Common myeloid progenitor, CD34-positive (primary cell): ENCODE data around the gene AKNA.

Source experiments
- CTCF ChIA-PET: fragments of 350-600 bp; sonication (Branson Sonifier 250); formaldehyde crosslinking; loops from one replicate; lab custom pipeline; 2021; ENCODE audit warnings: antibody characterized with exemption; lab: Charles Lee
- POLR2A ChIA-PET: fragments of 350-600 bp; sonication (Branson Sonifier 250); formaldehyde crosslinking; loops from one replicate; lab custom pipeline; 2021; ENCODE audit warnings: antibody characterized with exemption; lab: Charles Lee
- DNase-seq, 3 donors: peaks; one replicate each; pipeline versions ENCODE4 v3.0.0 to v3.0.0-alpha.2; 2013
- H3K27ac ChIP-seq, 2 experiments: 1 replicate in 1 of 2; 2 replicates in 1 of 2; pipeline ENCODE4 v1.7.0; 2013; ENCODE audit warnings: inconsistent platforms in 2 of 2, low read length in 2 of 2, mild to moderate bottlenecking in 2 of 2, low read depth in 1 of 2, moderate library complexity in 1 of 2; ENCODE audit not compliant: severe bottlenecking in 2 of 2, insufficient read depth in 1 of 2, poor library complexity in 1 of 2
- H3K27me3 ChIP-seq, 5 experiments: replicated peaks in 2 of 5; 1 replicate in 3 of 5; 2 replicates in 2 of 5; pipeline versions ENCODE4 v1.6.1 to v1.7.0; 2013; ENCODE audit warnings: low read length in 4 of 5, mild to moderate bottlenecking in 2 of 5, moderate library complexity in 2 of 5, inconsistent platforms in 1 of 5; ENCODE audit not compliant: insufficient read depth in 5 of 5, control insufficient read depth in 4 of 5
- H3K36me3 ChIP-seq, 4 experiments: 1 replicate in 2 of 4; 2 replicates in 2 of 4; pipeline versions ENCODE4 v1.6.1 to v1.7.0; 2013; ENCODE audit warnings: low read length in 3 of 4, control low read depth in 1 of 4, mild to moderate bottlenecking in 1 of 4; ENCODE audit not compliant: control insufficient read depth in 4 of 4, insufficient read depth in 4 of 4
- H3K4me1 ChIP-seq, 4 experiments: 1 replicate in 3 of 4; 2 replicates in 1 of 4; pipeline versions ENCODE4 v1.6.1 to v1.7.1; 2013; ENCODE audit warnings: low read length in 3 of 4, mild to moderate bottlenecking in 3 of 4, control low read depth in 1 of 4, inconsistent platforms in 1 of 4, moderate library complexity in 1 of 4; ENCODE audit not compliant: control insufficient read depth in 4 of 4, insufficient read depth in 4 of 4; ENCODE audit errors: control extremely low read depth in 1 of 4
- H3K4me3 ChIP-seq, 7 experiments: 1 replicate in 4 of 7; 2 replicates in 3 of 7; pipeline versions ENCODE4 v1.5.1 to v1.7.0; 2013; ENCODE audit warnings: mild to moderate bottlenecking in 7 of 7, low read length in 6 of 7, moderate library complexity in 6 of 7, inconsistent platforms in 2 of 7, low read depth in 2 of 7, control low read depth in 1 of 7; ENCODE audit not compliant: insufficient read depth in 4 of 7, control insufficient read depth in 1 of 7; ENCODE audit errors: extremely low read depth in 1 of 7
- H3K9me3 ChIP-seq, 5 experiments: 1 replicate in 4 of 5; 2 replicates in 1 of 5; pipeline versions ENCODE4 v1.6.1 to v1.7.1; 2013; ENCODE audit warnings: low read length in 4 of 5, mild to moderate bottlenecking in 2 of 5, inconsistent platforms in 1 of 5, low read depth in 1 of 5, moderate library complexity in 1 of 5; ENCODE audit not compliant: control insufficient read depth in 4 of 5, insufficient read depth in 2 of 5; ENCODE audit errors: control extremely low read depth in 1 of 5
- WGBS: methylation state at CpG from one replicate; pipeline ENCODE4 v1.1.5; 2013; ENCODE audit not compliant: insufficient coverage; 5-methylcytosine and 5-hydroxymethylcytosine counted together

AKNA gene

DNA sequence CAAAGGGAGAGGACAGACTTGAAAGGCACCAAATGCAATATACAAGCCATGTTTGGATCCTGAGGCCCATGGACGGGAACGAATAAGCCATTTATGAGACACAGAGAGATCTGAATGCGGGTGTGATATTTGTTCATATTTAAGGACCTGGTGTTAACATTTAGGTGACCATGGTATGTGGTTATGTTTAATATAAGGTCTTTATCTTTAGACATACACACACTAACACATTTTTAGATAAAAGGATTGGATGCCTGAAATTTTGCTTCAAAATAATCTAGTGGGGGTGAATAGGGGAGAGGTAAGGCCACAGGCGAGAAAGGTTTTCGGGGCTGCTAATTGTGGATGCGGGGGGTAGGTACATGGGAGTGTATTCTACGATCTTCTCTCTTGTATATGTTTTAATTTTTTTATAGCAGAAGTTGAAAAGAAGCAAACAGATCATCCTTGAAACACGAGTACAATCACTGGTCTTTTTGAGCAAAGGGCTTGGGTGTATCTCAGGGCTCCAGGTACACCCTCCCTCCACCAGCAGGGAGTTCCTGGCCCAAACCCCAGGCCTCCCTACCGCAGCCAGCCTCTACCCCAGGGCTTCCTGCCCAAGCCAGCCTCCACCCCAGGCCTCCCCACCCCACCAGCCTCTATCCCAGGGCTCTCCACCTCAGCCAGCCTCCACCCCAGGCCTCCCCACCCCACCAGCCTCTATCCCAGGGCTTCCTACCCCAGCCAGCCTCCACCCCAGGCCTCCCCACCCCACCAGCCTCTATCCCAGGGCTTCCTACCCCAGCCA is 12.2 kb downstream of the AKNA start:
- H3K4me3 ChIP-seq: no peak overlapping the region
- no peaks in the 10 kb centered on the region for H3K27me3 ChIP-seq
- WGBS: 61% methylated on average over 3 of the region's 9 CpGs
- H3K36me3 ChIP-seq: peaks cover 21 to 87% (median 39%) of the 10 kb centered on the region in 4 experiments
- no peaks in the 10 kb centered on the region for H3K9me3 ChIP-seq
- ChIA-PET POLR2A (no interaction called here), CTCF (interaction anchor here (1.1 to 15.2 kb wide), 3 partner anchors 11 to 280 kb away, joined by 4 to 255 read pairs (median 24); partner anchors contain the start of gene AKNA)
- DNase-seq: no peak
- peaks cover 29 to 79% (median 70%) of the 10 kb centered on the region in 4 experiments for H3K4me1 ChIP-seq
- peak overlapping the region; percentile 6 to 18 for H3K27ac ChIP-seq

DNA sequence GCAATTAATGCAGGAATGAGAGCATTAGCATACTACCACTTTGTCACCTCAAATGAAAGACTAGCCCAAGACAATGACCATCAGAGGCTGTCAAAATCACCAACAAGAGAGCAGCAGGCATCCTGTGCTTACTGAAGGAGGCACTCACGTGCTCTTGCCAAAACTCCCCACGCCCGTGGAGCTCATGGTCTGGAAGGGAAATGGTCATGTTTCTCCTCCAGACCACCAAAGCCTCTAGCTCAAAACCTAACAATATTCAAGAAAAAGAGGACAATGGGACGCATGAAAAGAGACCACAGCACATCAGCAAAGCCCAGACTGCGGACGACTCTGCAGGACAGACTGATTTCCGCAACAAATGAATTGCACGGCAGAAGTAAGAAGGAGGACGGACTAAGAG is 12.8 kb downstream of the AKNA start:
- Histone ChIP-seq H3K4me1 (peaks cover 29 to 85% (median 76%) of the 10 kb centered on the region in 4 experiments), H3K27ac (peak overlapping the region; percentile 6 to 89), H3K4me3 (no peak overlapping the region), H3K27me3 (no peaks in the 10 kb centered on the region), H3K36me3 (peaks cover 20 to 85% (median 42%) of the 10 kb centered on the region in 4 experiments), H3K9me3 (no peaks in the 10 kb centered on the region)
- ChIA-PET CTCF (interaction anchor here (15.2 kb wide), 1 partner anchor 14 kb away, joined by 255 read pairs; the partner anchor contains the start of gene AKNA), POLR2A (no interaction called here)
- no peak for DNase-seq
- WGBS: 92% methylated on average over 5 of the region's 9 CpGs

DNA sequence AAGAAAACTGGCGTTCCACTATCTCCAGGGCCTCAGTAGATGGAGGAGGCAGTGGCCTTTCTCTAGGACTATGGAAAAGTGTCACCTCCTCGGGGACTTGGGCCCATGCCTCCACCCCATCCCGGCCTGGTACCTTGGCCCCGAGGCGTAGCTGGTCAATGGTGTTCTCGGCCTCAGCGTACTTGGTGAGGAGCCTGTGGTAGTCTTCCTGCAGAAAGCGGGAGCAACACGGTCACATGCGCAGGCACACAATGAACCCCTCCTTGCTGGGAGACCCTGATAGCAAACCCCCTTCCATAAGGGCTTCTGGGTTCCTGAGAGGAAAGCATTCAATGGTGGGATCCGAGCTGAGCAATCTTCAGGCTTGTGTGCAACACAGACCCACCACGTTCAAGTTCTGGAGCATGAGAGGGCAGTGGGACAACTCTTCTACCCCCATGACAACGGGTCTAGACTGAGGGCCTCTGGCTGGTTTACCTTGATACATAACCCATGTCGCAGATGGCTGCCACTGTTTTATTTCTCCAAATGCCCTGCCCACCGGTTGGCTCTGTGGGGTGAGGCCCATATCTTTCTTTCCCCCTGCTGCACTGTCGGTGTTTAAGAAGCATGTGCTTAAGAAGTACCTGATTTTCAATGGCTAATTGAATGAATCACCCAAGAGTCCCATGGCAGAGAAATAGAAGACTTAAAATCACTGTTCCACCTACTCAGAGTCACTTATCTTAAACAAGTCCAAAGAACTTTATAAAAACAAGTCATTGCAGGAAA is 13.6 kb downstream of the AKNA start:
- Histone ChIP-seq H3K36me3 (peaks cover 18 to 86% (median 39%) of the 10 kb centered on the region in 4 experiments), H3K9me3 (no peaks in the 10 kb centered on the region), H3K27me3 (no peaks in the 10 kb centered on the region), H3K27ac (peak overlapping the region; percentile 77 to 89), H3K4me1 (peaks cover 31 to 88% (median 81%) of the 10 kb centered on the region in 4 experiments), H3K4me3 (peak overlapping the region in 1 of 7 experiments; percentile 14)
- POLR2A ChIA-PET: interaction anchor here (1.4 to 2.7 kb wide), 3 partner anchors 11 to 23 kb away, joined by 4 to 21 read pairs (median 8); partner anchors contain the start of gene AKNA
- peak in 1 of 3 donors; percentile 40 for DNase-seq
- WGBS: 93% methylated on average over 15 of the region's 16 CpGs
- CTCF ChIA-PET: interaction anchor here (0.7 to 15.2 kb wide), 4 partner anchors 15 to 164 kb away, joined by 3 to 255 read pairs (median 4); partner anchors contain the start of gene AKNA

DNA sequence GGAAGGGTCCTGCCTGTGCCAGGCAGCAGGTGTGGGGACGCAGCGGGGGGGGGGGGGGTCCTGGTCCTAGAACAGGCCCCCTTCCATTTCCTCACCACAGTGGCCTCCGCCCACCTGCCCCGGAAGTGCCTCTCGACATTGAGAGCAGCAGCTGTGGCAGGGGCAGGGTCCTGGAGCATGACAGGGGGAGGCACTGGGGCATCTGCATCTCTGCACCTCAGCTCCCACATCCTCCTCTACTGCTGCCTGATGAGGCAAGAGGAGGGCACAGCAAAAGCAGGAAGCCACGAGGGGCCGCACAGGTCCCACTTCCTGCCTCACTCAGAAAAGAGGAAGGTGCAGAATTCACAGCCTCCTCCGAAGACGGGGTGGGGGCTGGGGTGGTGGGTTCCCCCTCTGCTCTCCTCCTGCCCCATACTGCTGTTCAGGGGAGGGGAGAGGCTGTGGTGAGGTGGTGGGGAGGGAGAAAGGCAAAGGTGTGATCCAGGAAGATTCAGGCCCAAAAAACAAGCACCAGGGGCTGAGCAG is 14.8 kb downstream of the AKNA start:
- Histone ChIP-seq H3K4me3 (peak overlapping the region in 5 of 7 experiments; percentile 6 to 61 (median 28)), H3K27me3 (no peaks in the 10 kb centered on the region), H3K27ac (peak overlapping the region; percentile 77 to 89), H3K4me1 (peaks cover 31 to 89% (median 85%) of the 10 kb centered on the region in 4 experiments), H3K9me3 (no peaks in the 10 kb centered on the region), H3K36me3 (peaks cover 15 to 85% (median 39%) of the 10 kb centered on the region in 4 experiments)
- 0% methylated on average over 6 of the region's 9 CpGs for WGBS
- POLR2A ChIA-PET: interaction anchor here (0.6 to 2.7 kb wide), 6 partner anchors 10 to 24 kb away, joined by 3 to 21 read pairs (median 4); partner anchors contain the start of gene AKNA
- DNase-seq: peak; percentile 96 to 100 (median 99)
- CTCF ChIA-PET: interaction anchor here (1.0 to 15.2 kb wide), 3 partner anchors 16 to 33 kb away, joined by 3 to 255 read pairs (median 4); partner anchors contain the start of gene AKNA

DNA sequence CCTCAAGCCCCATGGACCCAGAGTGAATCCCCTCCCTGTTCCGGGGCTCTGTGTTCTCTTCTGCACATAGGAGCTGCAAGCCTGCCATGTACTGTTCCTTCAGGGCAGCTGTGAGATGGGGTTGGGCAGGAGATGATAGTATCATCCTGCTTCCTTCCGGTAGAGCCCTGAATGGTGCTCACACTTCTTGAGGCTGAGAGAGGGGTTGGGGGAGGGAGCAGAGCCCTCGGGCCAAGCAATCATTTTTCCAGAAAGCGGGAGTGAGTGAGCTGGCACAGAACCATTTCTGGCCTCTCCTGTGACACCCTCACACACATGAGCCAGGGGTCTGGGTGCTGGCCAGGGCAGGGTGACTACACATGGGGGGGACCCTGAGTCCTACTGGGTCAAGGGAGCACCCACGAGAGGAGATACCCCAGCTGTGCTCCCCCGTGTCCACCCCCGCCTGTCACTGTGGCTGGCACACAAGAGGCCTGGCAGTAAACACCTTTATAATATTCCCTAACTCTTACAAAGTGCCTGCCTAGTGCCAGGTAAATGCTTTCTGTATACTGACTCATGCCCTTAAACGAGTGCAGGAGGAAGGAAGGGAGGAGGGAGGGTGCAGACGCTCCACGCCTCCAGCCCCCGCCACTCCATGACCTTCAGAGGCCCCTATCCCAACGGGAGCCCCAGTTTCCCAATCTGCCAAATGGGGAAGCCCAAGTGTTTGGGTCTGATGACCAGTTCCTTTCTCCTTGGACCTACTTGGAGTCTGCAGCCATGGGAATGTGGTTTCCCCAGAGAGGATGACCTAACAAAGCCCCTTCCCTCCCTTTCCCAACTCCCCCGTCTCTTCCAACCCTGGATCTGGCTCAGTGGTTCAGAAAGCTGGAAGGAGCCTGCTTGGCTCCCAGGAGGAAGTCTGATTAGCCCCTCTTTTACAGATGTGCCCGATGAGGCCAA is 15.5 kb downstream of the AKNA start:
- Histone ChIP-seq H3K4me3 (peak overlapping the region in 6 of 7 experiments; percentile 4 to 46 (median 28)), H3K36me3 (peaks cover 14 to 85% (median 41%) of the 10 kb centered on the region in 4 experiments), H3K9me3 (no peaks in the 10 kb centered on the region), H3K27me3 (no peaks in the 10 kb centered on the region), H3K4me1 (peaks cover 33 to 92% (median 90%) of the 10 kb centered on the region in 4 experiments), H3K27ac (peak overlapping the region; percentile 55 to 75)
- peak in 2 of 3 donors; percentile 63 to 74 for DNase-seq
- ChIA-PET POLR2A (interaction anchor here (0.9 to 2.7 kb wide), 7 partner anchors 10 to 25 kb away, joined by 3 to 21 read pairs (median 3); partner anchors contain the start of gene AKNA), CTCF (interaction anchor here (1.3 to 15.2 kb wide), 2 partner anchors 17 to 33 kb away, joined by 4 to 255 read pairs; partner anchors contain the start of gene AKNA)
- 0% methylated on average over 5 of the region's 14 CpGs for WGBS
